IMR-90 (cell line): ENCODE measurements around the gene SLC31A1.

Experiments
- CEBPB ChIP-seq: IDR thresholded peaks from 2 replicates; pipeline ENCODE4 v1.6.1; 2012; ENCODE audit warnings: low read depth, low read length, improper control_type of control experiment
- CTCF ChIP-seq: conservative IDR thresholded peaks from 2 replicates; pipeline ENCODE4 v1.5.1; 2012; ENCODE audit warnings: mild to moderate bottlenecking, low read depth, low read length, improper control_type of control experiment
- MXI1 ChIP-seq: IDR thresholded peaks from 2 replicates; pipeline ENCODE4 v1.6.1; 2012; ENCODE audit warnings: low read depth, mild to moderate bottlenecking, low read length, moderate library complexity, borderline replicate concordance
- SMC3 ChIP-seq: fragments of 150-350 bp; IDR thresholded peaks from 2 replicates; pipeline ENCODE4 v1.6.1; 2016; ENCODE audit warnings: low read depth, mild to moderate bottlenecking, antibody characterized with exemption, low read length, moderate library complexity

GRCh38 chr9:113269355-113269754 is 48.0 kb downstream of the SLC31A1 start:
- TF ChIP-seq CEBPB (no peak), MXI1 (no peak), CTCF (no peak), SMC3 (no peak)
